K562 (cell line): ENCODE measurements around the gene ANKRD24. TPM values are rescaled to one million over a fixed set of nuclear protein-coding genes. Genes with fewer than 3 reads are reported as not detected.

Experiments
- CCNT2 ChIP-seq: IDR thresholded peaks from 2 replicates; pipeline ENCODE4 v1.6.1; 2011; ENCODE audit warnings: borderline replicate concordance, low read depth, mild to moderate bottlenecking, moderate library complexity, mixed read lengths, low read length; ENCODE audit not compliant: insufficient read length; ENCODE audit errors: extremely low read depth
- GTF2B ChIP-seq: IDR thresholded peaks from 2 replicates; pipeline ENCODE4 v1.6.1; 2011; ENCODE audit not compliant: insufficient read length; ENCODE audit errors: extremely low read depth
- HNRNPUL1 ChIP-seq: fragments of 200-400 bp; formaldehyde crosslinking; IDR thresholded peaks from 2 replicates; pipeline ENCODE4 v1.6.1; 2017; ENCODE audit warnings: low read length
- KHSRP ChIP-seq: fragments of 450-650 bp; IDR thresholded peaks from 2 replicates; pipeline ENCODE4 v1.6.1; 2017
- NFATC3 ChIP-seq: fragments of 450-650 bp; IDR thresholded peaks from 2 replicates; pipeline ENCODE4 v1.6.1; 2017; ENCODE audit warnings: mild to moderate bottlenecking
- NFE2L1 ChIP-seq: fragments of 450-650 bp; IDR thresholded peaks from 2 replicates; pipeline ENCODE4 v1.6.1; 2016; ENCODE audit warnings: missing genetic modification characterization, low read depth, mild to moderate bottlenecking, missing compliant biosample characterization, moderate library complexity, borderline replicate concordance
- SMARCB1 ChIP-seq: IDR thresholded peaks from 2 replicates; pipeline ENCODE4 v1.6.1; 2011; ENCODE audit warnings: improper control_type of control experiment, low read depth; ENCODE audit not compliant: insufficient read length
- STAT5B ChIP-seq: fragments of 250-450 bp; sonication (Bioruptor Pico); IDR thresholded peaks from 2 replicates; pipeline ENCODE4 v1.8.0; 2021; ENCODE audit warnings: mild to moderate bottlenecking, inconsistent platforms
- TAF1 ChIP-seq: IDR thresholded peaks from 2 replicates; pipeline ENCODE4 v1.6.1; 2011; ENCODE audit warnings: mild to moderate bottlenecking, low read length, moderate library complexity; ENCODE audit not compliant: insufficient read depth, control insufficient read depth, severe bottlenecking; ENCODE audit errors: extremely low read depth
- USF1 ChIP-seq: sonication (generic); formaldehyde crosslinking; IDR thresholded peaks from 2 replicates; pipeline ENCODE4 v1.9.0; 2022; ENCODE audit warnings: mild to moderate bottlenecking, missing genetic modification reagents
- ZBTB17 ChIP-seq: fragments of 450-650 bp; formaldehyde crosslinking; IDR thresholded peaks from 2 replicates; pipeline ENCODE4 v1.4.0; 2020; ENCODE audit warnings: mild to moderate bottlenecking
- ZBTB43 ChIP-seq: sonication (generic); formaldehyde crosslinking; IDR thresholded peaks from 2 replicates; pipeline ENCODE4 v1.8.0; 2023; ENCODE audit warnings: mild to moderate bottlenecking, missing genetic modification reagents
- ZKSCAN1 ChIP-seq: fragments of 150-350 bp; IDR thresholded peaks from 2 replicates; pipeline ENCODE4 v1.6.1; 2016; ENCODE audit warnings: low read depth, low read length
- ZNF3 ChIP-seq: fragments of 250-450 bp; sonication (Bioruptor Pico); IDR thresholded peaks from 2 replicates; pipeline ENCODE4 v1.5.0; 2021; ENCODE audit warnings: mild to moderate bottlenecking, moderate library complexity
- ZNF407 ChIP-seq: fragments of 450-650 bp; IDR thresholded peaks from 2 replicates; pipeline ENCODE4 v1.6.1; 2016; ENCODE audit warnings: low read depth
- ZNF778 ChIP-seq: fragments of 450-650 bp; formaldehyde crosslinking; IDR thresholded peaks from 2 replicates; pipeline ENCODE4 v1.4.0; 2020; ENCODE audit warnings: mild to moderate bottlenecking, moderate library complexity
- polyA plus RNA-seq, 8 experiments: library from polyadenylated mRNA; depleted of rRNA in 4 of 8; stranded (reverse) in 5 of 8; unstranded in 3 of 8; fragments of >200 nt; fragmentation: Nextera tagmentation in 2 of 8; fragmentation: Illumina TruSeq in 1 of 8; extraction: Ambion mirVana in 2 of 8; extraction: Trizol in 1 of 8; gene quantifications; 2 replicates each; pipeline versions ENCODE4 v1.2.1 to v1.2.3, GENCODE V29; 2011 to 2014; ENCODE audit warnings: inconsistent platforms in 1 of 8, missing spikeins in 1 of 8
- total RNA-seq, 7 experiments: library from RNA; depleted of rRNA in 6 of 7; stranded (reverse); fragments of >200 nt in 6 of 7; fragmentation: Illumina TruSeq in 2 of 7; extraction: Trizol in 2 of 7; gene quantifications; 2 replicates each; pipeline versions ENCODE4 v1.2.1 to v1.2.3, GENCODE V29; 2011 to 2021; ENCODE audit warnings: low replicate concordance in 1 of 7

Gene ANKRD24
- total and polyA plus RNA-seq, 9 of the 15 experiments (the other 6 are each of a cell fraction or from before 2014, with no cell fraction given), result 0.07 to 0.12 (median 0.09) TPM; not detected in 5

GRCh38 chr19:4246767-4247593, 64.5 kb downstream of the ANKRD24 start, which contains the start of gene YJU2 (continued):
- TF ChIP-seq ZNF407, result no peak
- peak; percentile 63; the same call in 1 of the 2 replicates for TF ChIP-seq ZKSCAN1
- TF ChIP-seq NFE2L1 (tag), result no peak
- TF ChIP-seq ZBTB43 (CRISPR knock-in tag), result no peak
- peak; percentile 50; the same call in 1 of the 2 replicates for TF ChIP-seq KHSRP
- TF ChIP-seq NFATC3, result peak; percentile 86; the same call in 1 of the 2 replicates
- no peak for TF ChIP-seq GTF2B
- TF ChIP-seq ZBTB17, result 0 out of 2 replicates have a peak, but pooled peaks have one; percentile 43
- TF ChIP-seq ZNF778 (CRISPR knock-in tag), result no peak
- no peak for TF ChIP-seq HNRNPUL1
- TF ChIP-seq SMARCB1, result no peak
- TF ChIP-seq USF1 (CRISPR knock-in tag), result peak; percentile 61; the same call in 1 of the 2 replicates
- no peak for TF ChIP-seq ZNF3 (CRISPR knock-in tag)
- TF ChIP-seq TAF1, result peak; percentile 86
- no peak for TF ChIP-seq STAT5B
- TF ChIP-seq CCNT2, result peak; percentile 16
